HUES48 (cell line): ENCODE data around the gene KLF16.

ENCODE experiments used
- H3K27ac ChIP-seq: one replicate; pipeline ENCODE4 v1.7.0; 2013; ENCODE audit warnings: low read depth, low read length, inconsistent platforms
- H3K27me3 ChIP-seq: 2 replicates; pipeline ENCODE4 v1.6.1; 2013; ENCODE audit warnings: mild to moderate bottlenecking, low read length; ENCODE audit not compliant: control insufficient read depth, insufficient read depth
- H3K36me3 ChIP-seq: 2 replicates; pipeline ENCODE4 v1.6.1; 2013; ENCODE audit warnings: low read length; ENCODE audit not compliant: control insufficient read depth, insufficient read depth
- H3K4me1 ChIP-seq: 2 replicates; pipeline ENCODE4 v1.6.1; 2013; ENCODE audit warnings: mild to moderate bottlenecking, low read length; ENCODE audit not compliant: control insufficient read depth, insufficient read depth
- H3K4me3 ChIP-seq: 2 replicates; pipeline ENCODE4 v1.5.1; 2013; ENCODE audit warnings: mild to moderate bottlenecking, low read depth, low read length
- H3K9ac ChIP-seq: 2 replicates; pipeline ENCODE4 v1.6.1; 2013; ENCODE audit warnings: mild to moderate bottlenecking, low read depth, low read length, moderate library complexity
- H3K9me3 ChIP-seq: 2 replicates; pipeline ENCODE4 v1.6.1; 2013; ENCODE audit warnings: low read length; ENCODE audit not compliant: control insufficient read depth, insufficient read depth

Gene KLF16

DNA sequence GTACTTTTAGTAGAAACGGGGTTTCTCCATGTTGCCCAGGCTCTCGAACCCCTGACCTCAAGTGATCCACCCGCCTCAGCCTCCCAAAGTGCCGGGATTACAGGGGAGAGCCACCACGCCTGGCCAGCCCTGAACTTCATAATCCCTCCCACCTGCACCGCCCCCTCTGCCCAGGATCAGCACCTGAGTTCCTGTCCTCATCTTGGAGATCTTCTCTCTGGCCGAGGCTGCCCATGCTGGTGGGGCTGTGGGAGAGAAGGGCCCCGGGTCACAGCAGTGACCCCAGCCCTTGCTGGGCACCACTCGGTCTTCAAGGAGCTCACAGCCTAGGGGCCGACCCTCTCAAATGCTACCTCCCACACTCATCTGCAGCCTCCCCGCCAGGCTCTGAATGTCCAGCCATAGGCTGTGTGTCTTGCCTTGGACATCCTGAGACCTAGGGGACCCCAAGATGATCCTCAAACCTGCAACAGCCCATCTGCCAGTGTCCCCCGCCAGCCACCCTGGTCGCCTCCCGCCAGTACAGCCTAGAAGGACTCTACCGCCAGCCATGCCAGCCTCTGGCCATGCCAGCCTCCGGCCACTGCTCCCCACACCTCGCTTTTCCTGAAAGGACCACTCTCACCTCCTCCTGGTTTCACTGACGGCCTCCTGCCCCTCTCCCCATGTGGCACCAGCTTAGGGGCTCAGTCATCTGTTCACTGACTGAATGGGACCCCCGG, 52.8 kb downstream of the KLF16 start:
- H3K9me3 ChIP-seq, result no peaks in the 10 kb centered on the region
- no peak overlapping the region for H3K9ac ChIP-seq
- H3K27me3 ChIP-seq, result no peaks in the 10 kb centered on the region
- H3K4me1 ChIP-seq, result peaks cover 3% of the 10 kb centered on the region; the same call in 1 of the 2 replicates
- H3K4me3 ChIP-seq, result no peak overlapping the region
- H3K36me3 ChIP-seq, result no peaks in the 10 kb centered on the region
- H3K27ac ChIP-seq, result no peak overlapping the region

DNA sequence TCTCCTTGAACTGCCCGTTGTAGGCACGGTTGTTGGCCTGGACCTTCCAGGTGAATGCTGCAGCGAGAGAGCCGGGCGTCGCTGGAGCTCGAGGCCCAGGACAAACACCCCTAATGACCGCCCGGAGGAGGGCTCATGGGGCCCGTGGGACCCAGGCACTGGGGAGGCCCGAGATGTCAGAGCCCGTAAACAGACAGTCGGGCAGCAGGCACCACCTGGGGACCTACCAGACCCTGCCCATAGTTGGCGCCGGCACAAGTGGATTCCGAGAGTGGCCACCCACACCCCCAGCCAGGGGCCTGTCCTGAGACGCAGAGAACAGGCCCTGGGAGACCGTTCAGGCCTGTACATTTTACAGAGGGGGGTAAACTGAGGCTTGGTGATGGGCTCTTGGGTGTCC, 53.7 kb downstream of the KLF16 start:
- Histone ChIP-seq H3K4me1 (peaks cover 3% of the 10 kb centered on the region; the same call in 1 of the 2 replicates), H3K9ac (no peak overlapping the region), H3K27me3 (no peaks in the 10 kb centered on the region), H3K9me3 (no peaks in the 10 kb centered on the region), H3K36me3 (no peaks in the 10 kb centered on the region), H3K4me3 (no peak overlapping the region), H3K27ac (no peak overlapping the region)

DNA sequence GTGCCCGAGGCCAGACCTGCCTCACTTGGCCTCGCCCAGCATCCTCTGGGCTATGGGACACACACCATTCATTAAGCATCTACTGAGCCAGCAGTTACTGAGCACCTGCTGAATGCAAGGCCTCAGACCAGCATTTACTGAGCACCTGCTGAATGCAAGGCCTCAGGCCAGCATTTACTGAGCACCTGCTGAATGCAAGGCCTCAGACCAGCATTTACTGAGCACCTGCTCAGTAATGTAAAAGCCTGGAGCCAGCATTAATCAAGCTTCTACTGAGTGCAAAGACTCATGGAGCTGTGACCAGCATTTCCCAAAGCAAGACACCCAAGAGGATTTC, 55.0 kb downstream of the KLF16 start:
- no peaks in the 10 kb centered on the region for H3K9me3 ChIP-seq
- no peak overlapping the region for H3K4me3 ChIP-seq
- H3K27me3 ChIP-seq, result no peaks in the 10 kb centered on the region
- H3K9ac ChIP-seq, result no peak overlapping the region
- H3K36me3 ChIP-seq, result no peaks in the 10 kb centered on the region
- H3K27ac ChIP-seq, result no peak overlapping the region
- H3K4me1 ChIP-seq, result peaks cover 3% of the 10 kb centered on the region; the same call in 1 of the 2 replicates

DNA sequence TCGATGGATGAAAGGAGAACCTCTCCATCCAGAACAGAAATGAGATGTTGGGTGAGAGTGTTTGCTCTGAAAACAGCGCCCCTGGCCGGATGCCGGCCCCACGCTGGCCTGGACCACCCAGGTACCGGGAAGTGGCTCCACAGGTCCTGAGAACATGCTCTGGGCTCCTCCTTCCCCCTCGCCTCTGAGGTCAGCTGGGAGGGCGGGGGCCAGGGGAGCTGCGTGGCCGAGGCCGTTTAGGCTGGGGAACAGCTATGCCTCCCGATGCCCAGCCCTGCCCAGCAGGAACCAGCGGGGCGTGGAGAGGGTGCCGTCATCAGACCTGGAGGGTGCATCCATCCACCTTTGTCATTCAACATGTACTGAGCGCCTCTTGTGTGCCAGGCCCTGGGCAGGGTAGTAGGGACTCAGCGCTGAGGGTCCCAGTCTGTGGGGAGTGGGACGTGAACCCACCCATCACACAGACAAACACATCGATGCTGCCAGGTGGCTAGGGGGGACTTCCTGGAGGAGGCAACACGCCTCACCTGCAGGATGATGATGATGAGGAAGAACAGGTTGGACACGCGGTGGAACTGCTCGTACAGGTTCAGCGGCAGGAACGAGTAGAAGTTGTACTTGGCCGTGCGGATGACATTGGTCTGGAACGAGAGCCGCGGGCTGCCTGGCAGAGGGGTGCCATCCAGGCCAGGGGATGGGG, 55.5 kb downstream of the KLF16 start:
- no peaks in the 10 kb centered on the region for H3K36me3 ChIP-seq
- no peak overlapping the region for H3K27ac ChIP-seq
- no peaks in the 10 kb centered on the region for H3K27me3 ChIP-seq

DNA sequence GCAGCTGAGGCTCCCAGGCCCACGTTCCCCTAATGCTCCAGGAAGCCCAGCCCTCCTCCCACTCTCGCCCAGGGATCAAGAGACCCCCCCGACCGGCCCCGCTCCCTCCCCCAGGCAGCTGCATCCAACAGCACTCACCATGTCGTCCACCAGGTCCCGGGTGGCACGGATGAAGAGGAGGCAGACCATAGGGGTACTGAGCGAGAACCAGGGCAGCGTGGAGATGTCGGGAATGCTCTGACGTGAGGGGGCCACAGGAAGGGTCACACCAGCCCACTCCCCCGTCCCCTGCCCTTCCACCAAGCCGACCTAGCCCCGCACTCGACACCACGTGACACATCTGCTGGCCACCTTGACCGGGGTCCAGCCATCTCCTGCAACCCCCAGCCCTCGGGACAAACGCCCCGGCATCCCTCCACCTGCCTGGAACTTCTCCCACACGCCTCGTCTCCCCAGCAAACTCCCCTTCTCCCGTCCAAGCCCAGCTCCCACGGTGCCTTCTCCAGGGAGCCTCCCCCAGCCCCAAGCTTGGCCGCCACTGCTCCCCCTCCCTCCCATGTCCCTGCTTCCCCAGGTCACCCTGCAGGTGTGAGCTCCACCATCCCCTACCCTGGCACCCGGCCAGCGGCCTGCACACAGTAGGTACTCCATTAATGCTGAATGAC, 56.2 kb downstream of the KLF16 start:
- H3K4me3 ChIP-seq, result no peak overlapping the region
- H3K27me3 ChIP-seq, result no peaks in the 10 kb centered on the region
- no peaks in the 10 kb centered on the region for H3K36me3 ChIP-seq
- H3K9ac ChIP-seq, result no peak overlapping the region
- no peak overlapping the region for H3K27ac ChIP-seq
- no peaks in the 10 kb centered on the region for H3K4me1 ChIP-seq
- H3K9me3 ChIP-seq, result no peaks in the 10 kb centered on the region

More for the DNA sequence above, 55.5 kb downstream of the KLF16 start:
- Histone ChIP-seq H3K9ac (no peak overlapping the region), H3K9me3 (no peaks in the 10 kb centered on the region), H3K4me3 (no peak overlapping the region), H3K4me1 (no peaks in the 10 kb centered on the region)

DNA sequence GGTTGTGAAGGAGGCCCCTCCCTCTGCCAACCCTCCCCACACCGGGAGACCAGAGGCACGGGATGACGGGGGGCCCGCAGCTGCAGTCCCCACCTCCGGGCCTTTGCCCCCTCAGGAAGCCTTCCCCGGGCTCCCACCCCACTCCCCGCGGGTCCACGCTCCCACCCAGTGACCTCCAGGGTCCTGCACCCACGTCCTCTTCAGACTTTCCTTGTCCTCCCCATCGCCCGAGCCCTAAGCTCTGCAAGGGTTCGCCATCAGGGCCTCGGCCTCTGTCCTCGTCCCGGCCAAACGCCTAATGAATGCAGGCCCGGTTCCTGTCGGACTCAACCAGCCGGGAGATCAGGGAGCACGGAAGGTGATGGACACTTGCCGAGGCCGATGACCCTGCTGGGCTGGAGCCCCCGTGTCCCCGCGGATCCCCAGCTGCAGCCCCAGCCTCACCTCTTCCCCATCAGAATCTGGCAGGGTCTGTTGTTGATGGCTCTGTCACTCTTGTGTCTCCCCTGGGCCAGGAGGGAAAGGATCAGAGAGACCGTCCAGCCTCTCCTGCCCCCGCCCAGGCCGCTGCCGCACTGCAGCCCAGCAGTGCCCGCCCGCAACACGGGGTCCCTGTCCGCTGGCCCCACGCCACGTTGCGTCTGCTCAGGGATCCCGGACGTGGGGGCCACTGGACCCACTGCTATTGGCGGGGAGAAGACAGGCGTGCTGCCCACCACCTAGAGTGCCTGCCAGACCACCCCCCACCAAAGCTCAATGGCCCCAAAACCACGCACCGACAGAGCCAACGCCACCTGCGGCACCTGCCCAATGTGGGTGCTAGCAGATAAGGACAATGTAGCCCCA, 57.0 kb downstream of the KLF16 start:
- Histone ChIP-seq H3K4me3 (no peak overlapping the region), H3K36me3 (no peaks in the 10 kb centered on the region), H3K9me3 (no peaks in the 10 kb centered on the region)

DNA sequence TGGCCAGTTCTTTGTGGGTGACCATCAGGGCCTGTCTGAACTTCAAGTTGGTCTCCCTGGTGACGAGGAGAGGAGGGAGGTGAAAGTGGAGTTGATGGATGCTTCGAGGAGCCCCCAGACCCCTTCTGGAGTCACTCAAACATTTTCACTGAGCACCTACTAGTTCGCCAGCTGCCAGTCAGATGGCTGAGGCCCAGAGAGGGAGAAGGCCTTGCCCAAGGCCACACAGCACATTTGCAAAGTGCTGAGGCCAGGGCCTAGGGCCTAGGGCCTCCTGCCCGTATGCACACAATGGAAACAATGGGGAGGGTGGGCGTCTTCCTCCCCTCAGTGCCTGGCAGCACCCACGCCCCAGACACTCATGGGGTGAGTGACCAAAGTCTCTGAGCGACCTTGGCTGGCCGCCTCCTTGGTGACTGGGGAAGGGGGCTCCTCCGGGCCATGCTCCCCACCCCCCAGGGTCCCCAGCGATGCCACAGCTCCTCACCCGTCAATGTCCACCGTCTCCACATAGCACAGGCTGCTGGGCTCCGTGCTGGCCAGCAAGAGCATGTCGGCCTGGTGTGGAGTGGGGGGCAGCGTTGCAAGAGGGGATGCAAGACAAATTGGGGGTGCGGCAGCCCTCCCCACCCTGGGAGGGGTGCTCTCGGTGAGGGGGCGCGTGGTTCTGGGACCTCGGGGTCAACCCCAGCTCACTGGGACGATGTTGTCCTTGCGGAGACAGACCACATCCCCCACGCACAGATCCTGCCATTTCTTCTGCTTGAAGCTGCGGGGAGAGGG, 57.8 kb downstream of the KLF16 start:
- no peak overlapping the region for H3K9ac ChIP-seq
- H3K27me3 ChIP-seq, result no peaks in the 10 kb centered on the region
- no peaks in the 10 kb centered on the region for H3K4me1 ChIP-seq
- no peak overlapping the region for H3K4me3 ChIP-seq
- H3K36me3 ChIP-seq, result no peaks in the 10 kb centered on the region
- H3K9me3 ChIP-seq, result no peaks in the 10 kb centered on the region
- H3K27ac ChIP-seq, result no peak overlapping the region

More for the DNA sequence above, 57.0 kb downstream of the KLF16 start:
- H3K27me3 ChIP-seq, result no peaks in the 10 kb centered on the region
- H3K27ac ChIP-seq, result no peak overlapping the region
- H3K9ac ChIP-seq, result no peak overlapping the region
- H3K4me1 ChIP-seq, result no peaks in the 10 kb centered on the region

DNA sequence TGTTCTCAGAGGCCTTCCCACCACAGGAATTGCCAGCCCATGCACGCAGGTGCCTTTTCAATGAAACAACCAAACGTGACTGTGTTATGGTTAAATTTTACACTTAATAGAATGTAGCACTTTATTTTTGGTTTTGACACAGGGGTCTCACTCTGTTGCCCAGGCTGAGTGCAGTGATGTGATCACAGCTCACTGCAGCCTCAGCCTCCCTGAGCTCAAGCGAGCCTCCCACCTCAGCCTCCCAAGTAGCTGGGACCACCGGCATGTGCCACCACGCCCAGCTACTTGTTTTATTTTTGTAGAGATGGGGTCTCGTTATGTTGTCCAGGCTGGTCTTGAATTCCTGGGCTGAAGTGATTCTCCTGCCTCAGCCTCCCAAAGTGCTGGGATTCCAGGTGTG, 58.5 kb downstream of the KLF16 start:
- no peaks in the 10 kb centered on the region for H3K36me3 ChIP-seq

More for the DNA sequence above, 58.5 kb downstream of the KLF16 start:
- H3K9me3 ChIP-seq, result no peaks in the 10 kb centered on the region
- no peak overlapping the region for H3K9ac ChIP-seq
- H3K4me3 ChIP-seq, result no peak overlapping the region
- H3K27ac ChIP-seq, result no peak overlapping the region
- H3K27me3 ChIP-seq, result no peaks in the 10 kb centered on the region
- H3K4me1 ChIP-seq, result no peaks in the 10 kb centered on the region
